ENCODE results near the gene FUBP1. TPM values are rescaled to one million over a fixed set of nuclear protein-coding genes. Genes with fewer than 3 reads are reported as not detected.

The FUBP1 gene
- total and polyA plus RNA-seq, 9 of the 15 experiments (the other 6 are each of a cell fraction or from before 2014, with no cell fraction given): 104 to 294 (median 213) TPM

- TF ChIP-seq ZBTB11 (CRISPR knock-in tag; IDR thresholded peaks at IDR 0.05) (no peak; a peak in 1 of 6 replicates), ATF7 (IDR thresholded peaks at IDR 0.05) (0 out of 2 replicates have a peak, but pooled peaks have one; percentile 25), POLR2AphosphoS2 (IDR thresholded peaks at IDR 0.05; ENCODE audit: low read length) (no peak), NCOA2 (IDR thresholded peaks at IDR 0.05; ENCODE audit: partially characterized antibody in 2 of 2) (no peak), AFF4 (CRISPR knock-in tag; IDR thresholded peaks at IDR 0.05) (peak; percentile 67; the same call in 1 of the 2 replicates), TCF7 (IDR thresholded peaks at IDR 0.05; ENCODE audit: borderline replicate concordance) (no peak), ZBTB8A (IDR thresholded peaks at IDR 0.05; ENCODE audit: partially characterized antibody) (no peak), ZC3H4 (CRISPR knock-in tag; IDR thresholded peaks at IDR 0.05; ENCODE audit: borderline replicate concordance) (peak; percentile 41; the same call in 1 of the 2 replicates), ATF1 (CRISPR knock-in tag; IDR thresholded peaks at IDR 0.05) (no peak), ATF1 (tag; IDR thresholded peaks at IDR 0.05) (peak; percentile 22; the same call in 1 of the 2 replicates), EZH2 (IDR thresholded peaks at IDR 0.05; ENCODE audit: borderline replicate concordance, low read depth, low read length) (no peak), RB1 (IDR thresholded peaks at IDR 0.05; ENCODE audit: low read depth) (0 out of 2 replicates have a peak, but pooled peaks have one; percentile 20), PKNOX1 (IDR thresholded peaks at IDR 0.05) (peak; percentile 76), BRD9 (IDR thresholded peaks at IDR 0.05; ENCODE audit: low read depth, partially characterized antibody) (peak; percentile 61), ELF1 (tag; IDR thresholded peaks at IDR 0.05) (peak; percentile 66)
- TF ChIP-seq, protein P1, sequence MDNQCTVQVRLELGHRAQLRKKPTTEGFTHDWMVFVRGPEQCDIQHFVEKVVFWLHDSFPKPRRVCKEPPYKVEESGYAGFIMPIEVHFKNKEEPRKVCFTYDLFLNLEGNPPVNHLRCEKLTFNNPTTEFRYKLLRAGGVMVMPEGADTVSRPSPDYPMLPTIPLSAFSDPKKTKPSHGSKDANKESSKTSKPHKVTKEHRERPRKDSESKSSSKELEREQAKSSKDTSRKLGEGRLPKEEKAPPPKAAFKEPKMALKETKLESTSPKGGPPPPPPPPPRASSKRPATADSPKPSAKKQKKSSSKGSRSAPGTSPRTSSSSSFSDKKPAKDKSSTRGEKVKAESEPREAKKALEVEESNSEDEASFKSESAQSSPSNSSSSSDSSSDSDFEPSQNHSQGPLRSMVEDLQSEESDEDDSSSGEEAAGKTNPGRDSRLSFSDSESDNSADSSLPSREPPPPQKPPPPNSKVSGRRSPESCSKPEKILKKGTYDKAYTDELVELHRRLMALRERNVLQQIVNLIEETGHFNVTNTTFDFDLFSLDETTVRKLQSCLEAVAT (IDR thresholded peaks at IDR 0.05): peak; percentile 36 to 61; a peak in 2 of 4 replicates
- TF ChIP-seq, protein P2, sequence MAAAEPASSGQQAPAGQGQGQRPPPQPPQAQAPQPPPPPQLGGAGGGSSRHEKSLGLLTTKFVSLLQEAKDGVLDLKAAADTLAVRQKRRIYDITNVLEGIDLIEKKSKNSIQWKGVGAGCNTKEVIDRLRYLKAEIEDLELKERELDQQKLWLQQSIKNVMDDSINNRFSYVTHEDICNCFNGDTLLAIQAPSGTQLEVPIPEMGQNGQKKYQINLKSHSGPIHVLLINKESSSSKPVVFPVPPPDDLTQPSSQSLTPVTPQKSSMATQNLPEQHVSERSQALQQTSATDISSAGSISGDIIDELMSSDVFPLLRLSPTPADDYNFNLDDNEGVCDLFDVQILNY (CRISPR knock-in tag; IDR thresholded peaks at IDR 0.05): no peak; the same call in 1 of the 2 replicates
Observed at GRCh38 chr1:77978293-77978968, 441 bp downstream of the FUBP1 start (continued).
